ENCODE results near the gene RCAN2.
"Not testable (repeated sequence)": the region's sequence is repeated elsewhere in the genome, so short reads cannot be mapped to it uniquely, and the experiment has no call there.

Gene RCAN2

GRCh38 chr6:46366190-46366900, 124.9 kb downstream of the RCAN2 start:
- no peak overlapping the region for H3K4me3 ChIP-seq
- H3K27ac ChIP-seq = no peak overlapping the region

GRCh38 chr6:46357591-46357990, 133.7 kb downstream of the RCAN2 start:
- Histone ChIP-seq H3K27ac (no peak overlapping the region), H3K4me3 (no peak overlapping the region)

DNA sequence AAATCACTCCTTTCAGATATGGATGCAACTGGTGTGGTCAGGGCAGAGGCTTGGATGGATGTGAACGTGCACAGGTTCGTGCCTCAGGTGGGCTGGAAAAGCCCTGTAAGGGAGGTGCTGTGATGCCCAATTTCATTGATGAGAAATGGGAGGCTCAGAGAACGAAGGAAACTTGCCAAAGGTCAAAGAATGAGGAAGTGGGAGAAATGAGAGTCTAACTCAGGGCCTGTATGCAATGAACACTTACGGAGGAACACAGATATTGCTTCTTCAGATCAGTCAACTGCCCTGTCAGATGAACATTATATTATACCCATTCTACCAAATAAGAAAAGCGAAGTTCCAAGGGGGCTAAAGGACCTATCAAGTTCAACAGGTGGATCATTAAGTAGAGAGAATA, 134.7 kb downstream of the RCAN2 start:
- no peak overlapping the region for H3K27ac ChIP-seq
- H3K4me3 ChIP-seq = no peak overlapping the region

DNA sequence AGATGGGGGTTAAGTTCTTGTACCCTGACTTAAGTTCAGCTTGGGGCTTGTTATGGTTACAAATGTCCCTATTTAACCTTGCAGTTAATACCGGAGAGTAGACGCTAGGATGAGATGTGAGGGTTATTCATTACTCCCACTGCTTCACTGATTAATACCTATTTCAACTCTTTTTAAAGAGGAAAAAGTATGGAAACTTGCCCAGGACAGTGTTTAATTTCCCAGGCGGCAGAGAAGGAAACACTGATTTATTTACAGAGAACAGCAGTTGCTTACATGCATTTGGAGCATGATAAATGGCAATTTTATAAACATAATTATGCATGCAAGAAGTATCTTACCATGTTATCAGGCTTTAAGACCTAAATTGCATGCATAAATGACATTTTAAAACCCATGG, 137.7 kb downstream of the RCAN2 start:
- Histone ChIP-seq H3K4me3 (no peak overlapping the region), H3K27ac (no peak overlapping the region)

- Histone ChIP-seq H3K27ac (no peak overlapping the region), H3K4me3 (no peak overlapping the region)
Measured at GRCh38 chr6:46352541-46353268, 138.5 kb downstream of the RCAN2 start.

DNA sequence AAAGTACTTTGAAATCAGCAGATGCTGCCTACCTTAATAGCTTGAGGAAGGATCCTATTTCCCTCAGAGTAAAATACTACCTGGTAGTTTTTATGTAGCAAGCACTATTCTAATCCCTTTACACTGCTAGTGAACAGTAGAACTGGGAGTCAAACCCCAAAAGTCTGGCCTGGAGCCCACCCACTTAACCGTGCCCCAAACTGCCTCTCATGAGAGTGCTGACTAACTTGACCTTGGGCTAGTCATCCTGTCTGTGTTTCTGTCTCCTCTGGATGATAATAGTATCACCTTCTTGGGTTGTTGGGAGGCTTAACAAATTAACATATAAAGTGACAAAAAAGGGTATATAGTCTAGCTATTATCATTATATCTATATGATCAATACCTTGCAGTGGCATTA, 140.5 kb downstream of the RCAN2 start:
- no peak overlapping the region for H3K4me3 ChIP-seq
- H3K27ac ChIP-seq = no peak overlapping the region

- H3K4me3 ChIP-seq = no peak overlapping the region
- no peak overlapping the region for H3K27ac ChIP-seq
Measured at GRCh38 chr6:46347669-46348068, 143.6 kb downstream of the RCAN2 start.

DNA sequence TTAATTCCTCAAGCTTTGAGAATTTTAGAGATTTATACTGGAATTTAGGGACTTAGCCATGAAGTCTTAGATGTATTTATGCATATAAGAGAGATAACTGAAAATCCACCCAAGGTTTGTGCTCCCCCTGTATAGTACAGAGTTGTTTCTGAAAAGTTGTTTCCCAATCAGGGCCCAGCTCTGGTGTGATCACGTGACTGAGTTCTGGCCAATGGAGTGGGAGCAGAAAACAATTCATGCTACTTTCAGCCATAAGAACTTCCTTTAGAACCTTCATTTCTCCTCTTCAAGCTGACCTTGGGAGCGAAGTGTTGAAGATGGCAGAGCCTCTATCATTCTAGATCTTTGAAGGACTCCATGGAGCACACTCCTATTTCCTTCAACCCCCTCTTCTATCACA, 151.0 kb downstream of the RCAN2 start:
- Histone ChIP-seq H3K4me3 (no peak overlapping the region), H3K27ac (no peak overlapping the region)

GRCh38 chr6:46338131-46338530, 153.1 kb downstream of the RCAN2 start:
- no peak overlapping the region for H3K27ac ChIP-seq
- H3K4me3 ChIP-seq = no peak overlapping the region

GRCh38 chr6:46334442-46334841, 156.8 kb downstream of the RCAN2 start:
- Histone ChIP-seq H3K4me3 (no peak overlapping the region), H3K27ac (no peak overlapping the region)

DNA sequence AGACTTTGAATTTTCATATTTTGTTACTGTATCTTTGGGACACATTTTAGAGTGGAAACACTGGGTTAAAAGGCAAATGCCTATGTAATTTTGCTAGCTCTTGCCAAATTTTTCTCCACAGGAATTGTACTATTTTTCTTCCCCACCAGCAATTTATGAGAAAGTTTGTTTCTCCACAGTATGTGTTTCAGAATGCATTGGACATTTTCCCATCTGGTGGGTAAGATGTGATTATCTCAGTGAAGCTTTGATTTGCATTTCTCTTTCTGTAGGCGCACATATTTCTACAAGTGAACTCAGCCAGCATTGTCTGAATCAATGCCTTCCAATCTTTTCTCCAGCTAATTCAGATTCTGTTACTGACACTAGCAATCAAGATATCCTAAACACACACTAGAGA, 157.8 kb downstream of the RCAN2 start:
- Histone ChIP-seq H3K27ac (no peak overlapping the region), H3K4me3 (no peak overlapping the region)

GRCh38 chr6:46332448-46332847, 158.8 kb downstream of the RCAN2 start:
- not testable (repeated sequence) for H3K27ac ChIP-seq, H3K4me3 ChIP-seq

DNA sequence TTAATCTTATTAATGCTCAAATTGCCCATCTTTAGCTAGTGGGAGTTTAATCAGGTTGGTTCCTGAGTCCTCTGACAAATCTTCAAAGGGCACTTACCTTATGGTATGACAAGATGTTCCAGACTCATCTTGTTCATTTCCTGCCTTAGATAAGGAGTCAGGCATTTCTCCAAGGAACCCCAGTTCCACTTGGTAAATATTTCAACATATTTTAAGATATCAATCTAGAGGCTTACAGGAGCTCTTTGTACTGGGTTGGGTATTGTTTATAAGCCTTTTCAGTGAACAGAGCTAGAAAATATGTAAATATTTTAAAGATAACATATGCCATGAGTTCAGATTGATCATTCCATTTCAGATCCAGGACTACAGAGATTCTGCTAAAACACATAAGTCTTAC, 159.8 kb downstream of the RCAN2 start:
- no peak overlapping the region for H3K27ac ChIP-seq
- no peak overlapping the region for H3K4me3 ChIP-seq

GRCh38 chr6:46329568-46329967, 161.7 kb downstream of the RCAN2 start:
- Histone ChIP-seq H3K27ac (no peak overlapping the region), H3K4me3 (no peak overlapping the region)

DNA sequence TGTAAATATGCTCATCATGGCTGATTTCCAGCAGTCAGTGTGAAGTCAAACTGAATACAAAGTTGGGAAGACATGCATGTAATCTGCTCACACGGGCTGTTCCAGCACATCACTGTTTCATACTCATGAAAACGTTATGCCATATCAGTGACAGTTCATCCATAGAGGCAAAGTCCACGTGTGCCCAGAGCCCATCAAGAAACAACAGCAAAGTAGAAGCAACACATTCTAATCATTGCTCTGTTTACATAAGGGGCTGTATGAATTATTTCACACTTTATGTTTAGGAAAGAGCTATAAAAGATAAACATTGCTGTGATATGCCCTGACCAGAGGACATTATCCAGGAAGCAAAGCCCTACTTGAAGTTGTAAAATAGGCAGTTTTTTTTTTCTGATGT, 163.5 kb downstream of the RCAN2 start:
- Histone ChIP-seq H3K4me3 (no peak overlapping the region), H3K27ac (no peak overlapping the region)

GRCh38 chr6:46325561-46326530, 165.4 kb downstream of the RCAN2 start:
- Histone ChIP-seq H3K4me3 (peak overlapping the region in 3 of 7 experiments; percentile 1 to 20 (median 17)), H3K27ac (peak overlapping the region in 9 of 21 experiments; percentile 21 to 83 (median 52))

DNA sequence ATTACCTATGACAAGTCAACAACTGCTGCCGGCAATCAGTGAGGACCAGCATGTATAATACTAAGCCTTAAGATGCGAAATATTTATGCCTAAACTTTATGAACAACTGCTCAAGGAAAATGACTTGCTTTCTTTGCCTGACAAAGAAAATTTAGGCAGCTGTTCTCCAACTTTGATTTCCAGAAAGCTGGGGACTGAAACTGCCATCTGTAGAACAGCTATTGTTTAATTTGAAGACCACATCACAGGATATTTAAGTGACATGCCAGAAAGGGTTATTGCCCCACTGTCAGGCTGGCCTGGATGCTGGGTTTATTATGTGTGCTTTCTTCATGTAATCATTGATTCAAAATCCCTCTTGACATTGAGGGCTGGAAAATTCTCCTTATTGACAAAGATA, 166.5 kb downstream of the RCAN2 start:
- Histone ChIP-seq H3K27ac (peak overlapping the region in 9 of 21 experiments; percentile 15 to 83 (median 39)), H3K4me3 (peak overlapping the region in 1 of 7 experiments; percentile 17)

DNA sequence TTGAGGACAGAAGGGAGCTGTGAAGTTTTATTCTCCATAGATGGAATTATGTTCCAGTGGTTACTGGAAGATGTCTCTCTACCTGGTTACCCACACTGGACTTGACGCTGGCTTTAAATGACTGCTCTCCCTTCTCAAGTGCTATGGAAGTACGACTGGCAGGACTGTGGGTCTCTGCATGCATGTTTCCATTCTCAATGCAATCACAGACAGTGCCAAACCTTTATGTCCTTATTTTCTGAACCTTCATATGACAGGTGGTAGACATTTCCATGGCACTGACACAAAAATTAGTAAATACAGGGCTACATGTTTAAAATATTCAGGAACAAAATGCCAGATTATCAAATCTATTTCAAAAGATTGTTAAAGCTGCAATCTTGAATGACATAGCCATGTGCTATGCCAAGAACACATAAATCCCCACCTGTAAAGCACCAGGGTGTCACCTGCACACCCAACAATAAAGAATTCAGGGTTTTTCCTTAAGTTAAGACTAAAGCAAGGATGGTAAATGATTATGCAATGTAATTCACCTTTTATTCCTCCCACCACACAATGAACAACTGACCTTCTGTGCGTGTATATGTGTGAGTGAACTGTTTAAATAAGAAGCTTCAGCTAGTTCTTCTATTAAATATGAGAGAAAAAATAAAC, 167.2 kb downstream of the RCAN2 start:
- Histone ChIP-seq H3K4me3 (peak overlapping the region in 2 of 7 experiments; percentile 7 to 17), H3K27ac (peak overlapping the region in 5 of 21 experiments; percentile 1 to 83 (median 26))

DNA sequence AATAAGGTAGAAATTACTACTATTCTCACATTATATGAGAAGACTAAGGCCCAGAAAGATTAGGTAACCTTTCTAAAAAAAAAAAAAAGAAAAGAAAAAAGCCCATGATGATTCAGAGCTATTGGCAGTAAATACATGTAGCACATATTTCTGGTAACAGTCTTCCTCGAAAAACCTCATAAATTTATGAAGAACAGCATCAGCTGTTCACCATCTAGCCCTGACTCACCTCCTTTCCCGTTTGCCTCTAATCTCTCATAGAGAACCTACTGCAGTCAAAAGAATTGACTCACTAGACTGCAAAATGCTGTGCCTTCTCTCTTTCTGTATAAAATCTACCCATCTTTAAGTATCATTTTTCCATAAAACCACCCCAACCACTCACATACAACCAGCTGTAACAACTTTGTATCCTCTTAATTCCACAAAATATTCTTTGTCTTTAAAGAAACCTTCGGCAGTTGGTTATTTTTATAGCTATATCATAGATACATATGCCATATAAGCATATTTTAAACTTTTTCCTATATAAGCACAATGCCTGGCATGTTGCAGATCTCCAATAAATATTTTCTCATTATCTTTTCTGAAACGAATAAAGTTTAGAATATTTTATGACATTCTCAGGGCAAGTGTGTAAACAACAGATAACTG, 167.8 kb downstream of the RCAN2 start:
- H3K27ac ChIP-seq = peak overlapping the region in 5 of 21 experiments; percentile 1 to 83 (median 25)
- H3K4me3 ChIP-seq = peak overlapping the region in 2 of 7 experiments; percentile 7 to 17
